ENCODE measurements around the gene CTNS. TPM values are rescaled to one million over a fixed set of nuclear protein-coding genes. Genes with fewer than 3 reads are reported as not detected.

The CTNS gene
- total and polyA plus RNA-seq, 2 experiments from 2014 or later = 26.0 to 28.1 TPM

DNA sequence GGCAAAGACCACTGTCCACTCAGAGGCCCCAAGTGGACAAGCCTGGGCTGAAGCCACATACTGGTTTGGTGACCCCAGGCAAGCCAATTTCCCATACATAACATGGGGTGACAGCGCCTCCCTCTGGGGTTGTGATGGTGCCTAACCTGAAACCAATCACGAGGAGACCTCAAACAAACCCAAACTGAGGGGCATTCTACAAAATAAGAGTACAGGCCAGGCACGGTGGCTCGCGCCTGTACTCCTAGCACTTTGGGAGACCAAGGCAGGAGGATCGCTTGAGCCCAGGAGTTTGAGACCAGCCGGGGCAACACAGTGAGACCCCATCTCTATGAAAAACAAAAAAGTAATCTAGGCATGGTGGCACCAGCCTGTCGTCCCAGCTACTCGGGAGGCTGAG lies 55.8 kb downstream of the CTNS start:
- DNase-seq (ENCODE audit: low spot score) = no peak
- Histone ChIP-seq H3K36me3 (replicated peaks; ENCODE audit: insufficient read depth, low read depth) (no peaks in the 10 kb centered on the region), H3K27ac (no peak overlapping the region), H3K79me2 (no peaks in the 10 kb centered on the region), H3K9me2 (replicated peaks; ENCODE audit: insufficient read depth) (no peaks in the 10 kb centered on the region), H3K9me3 (ENCODE audit: low read depth) (no peaks in the 10 kb centered on the region), H3K4me1 (ENCODE audit: insufficient read depth) (peaks cover 5% of the 10 kb centered on the region), H4K20me1 (ENCODE audit: insufficient read depth, poor library complexity, severe bottlenecking) (no peaks in the 10 kb centered on the region), H3K4me2 (no peak overlapping the region), H2AFZ (no peak overlapping the region), H3K4me3 (no peak overlapping the region), H3K27me3 (peaks cover 41% of the 10 kb centered on the region)
- WGBS (ENCODE audit: low lambda C conversion rate, missing lambda C conversion rate) = 88% methylated on average over 9 of the region's 9 CpGs
- TF ChIP-seq, protein P1, sequence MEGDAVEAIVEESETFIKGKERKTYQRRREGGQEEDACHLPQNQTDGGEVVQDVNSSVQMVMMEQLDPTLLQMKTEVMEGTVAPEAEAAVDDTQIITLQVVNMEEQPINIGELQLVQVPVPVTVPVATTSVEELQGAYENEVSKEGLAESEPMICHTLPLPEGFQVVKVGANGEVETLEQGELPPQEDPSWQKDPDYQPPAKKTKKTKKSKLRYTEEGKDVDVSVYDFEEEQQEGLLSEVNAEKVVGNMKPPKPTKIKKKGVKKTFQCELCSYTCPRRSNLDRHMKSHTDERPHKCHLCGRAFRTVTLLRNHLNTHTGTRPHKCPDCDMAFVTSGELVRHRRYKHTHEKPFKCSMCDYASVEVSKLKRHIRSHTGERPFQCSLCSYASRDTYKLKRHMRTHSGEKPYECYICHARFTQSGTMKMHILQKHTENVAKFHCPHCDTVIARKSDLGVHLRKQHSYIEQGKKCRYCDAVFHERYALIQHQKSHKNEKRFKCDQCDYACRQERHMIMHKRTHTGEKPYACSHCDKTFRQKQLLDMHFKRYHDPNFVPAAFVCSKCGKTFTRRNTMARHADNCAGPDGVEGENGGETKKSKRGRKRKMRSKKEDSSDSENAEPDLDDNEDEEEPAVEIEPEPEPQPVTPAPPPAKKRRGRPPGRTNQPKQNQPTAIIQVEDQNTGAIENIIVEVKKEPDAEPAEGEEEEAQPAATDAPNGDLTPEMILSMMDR (IDR thresholded peaks at IDR 0.05; ENCODE audit: poor library complexity) = no peak
- TF ChIP-seq EZH2phosphoT487 (IDR thresholded peaks at IDR 0.05; ENCODE audit: low read depth, severe bottlenecking, unreplicated experiment) (no peak), EZH2 (IDR thresholded peaks at IDR 0.05; ENCODE audit: borderline replicate concordance) (no peak)

DNA sequence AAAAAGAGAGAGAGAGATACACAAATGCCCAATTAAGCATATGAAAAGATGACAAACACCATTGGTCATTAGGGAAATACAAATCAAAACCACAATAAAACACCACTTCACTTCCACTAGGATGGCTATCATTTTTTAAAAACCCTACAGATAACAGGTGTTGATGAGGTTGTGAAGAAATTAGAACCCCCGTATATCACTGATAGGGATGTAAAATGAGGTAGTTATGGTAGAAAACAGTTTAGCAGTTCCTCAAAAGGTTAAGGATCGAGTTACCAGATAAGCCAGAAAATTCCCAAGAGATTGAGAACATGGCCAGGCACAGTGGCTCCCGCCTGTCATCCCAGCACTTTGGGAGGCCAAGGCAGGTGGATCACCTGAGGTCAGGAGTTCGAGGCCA lies 56.6 kb downstream of the CTNS start:
- no peak overlapping the region for H3K27ac ChIP-seq
- H2AFZ ChIP-seq = no peak overlapping the region
- no peak overlapping the region for H3K4me3 ChIP-seq
- TF ChIP-seq EZH2phosphoT487 (IDR thresholded peaks at IDR 0.05; ENCODE audit: low read depth, severe bottlenecking, unreplicated experiment) = no peak
- TF ChIP-seq EZH2 (IDR thresholded peaks at IDR 0.05; ENCODE audit: borderline replicate concordance) = no peak
- TF ChIP-seq, protein P1 (IDR thresholded peaks at IDR 0.05; ENCODE audit: poor library complexity) = no peak
- no peaks in the 10 kb centered on the region for H3K79me2 ChIP-seq
- no peaks in the 10 kb centered on the region for H3K9me2 ChIP-seq (replicated peaks; ENCODE audit: insufficient read depth)
- no peaks in the 10 kb centered on the region for H3K36me3 ChIP-seq (replicated peaks; ENCODE audit: insufficient read depth, low read depth)
- 64% methylated on average over 4 of the region's 4 CpGs for WGBS (ENCODE audit: low lambda C conversion rate, missing lambda C conversion rate)
- H3K4me2 ChIP-seq = no peak overlapping the region
- H3K9me3 ChIP-seq (ENCODE audit: low read depth) = no peaks in the 10 kb centered on the region
- H3K4me1 ChIP-seq (ENCODE audit: insufficient read depth) = peaks cover 5% of the 10 kb centered on the region
- H3K27me3 ChIP-seq = peaks cover 49% of the 10 kb centered on the region
- no peaks in the 10 kb centered on the region for H4K20me1 ChIP-seq (ENCODE audit: insufficient read depth, poor library complexity, severe bottlenecking)
- no peak for DNase-seq (ENCODE audit: low spot score)

DNA sequence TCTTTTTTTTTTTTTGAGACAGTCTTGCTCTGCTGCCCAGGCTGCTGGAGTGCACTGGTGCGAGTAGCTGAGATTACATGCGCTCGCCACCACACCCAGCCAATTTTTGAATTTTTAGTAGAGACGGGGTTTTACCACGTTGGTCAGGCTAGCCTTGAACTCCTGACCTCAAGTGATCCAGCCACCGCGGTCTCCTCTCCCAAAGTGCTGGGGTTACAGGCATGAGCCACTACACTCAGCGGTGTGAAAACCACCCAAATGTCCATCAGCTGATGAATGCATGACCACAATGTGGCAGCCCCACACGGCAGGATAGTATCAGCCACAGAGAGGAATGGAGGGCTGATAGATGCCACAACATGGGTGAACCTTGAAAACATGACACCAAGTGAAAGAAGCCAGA lies 57.3 kb downstream of the CTNS start:
- Histone ChIP-seq H3K4me1 (ENCODE audit: insufficient read depth) (peaks cover 5% of the 10 kb centered on the region), H3K4me2 (no peak overlapping the region), H3K9me3 (ENCODE audit: low read depth) (no peaks in the 10 kb centered on the region), H2AFZ (no peak overlapping the region), H3K4me3 (no peak overlapping the region), H3K9me2 (replicated peaks; ENCODE audit: insufficient read depth) (no peaks in the 10 kb centered on the region), H3K27ac (no peak overlapping the region), H3K79me2 (no peaks in the 10 kb centered on the region), H3K36me3 (replicated peaks; ENCODE audit: insufficient read depth, low read depth) (no peaks in the 10 kb centered on the region), H3K27me3 (peaks cover 52% of the 10 kb centered on the region), H4K20me1 (ENCODE audit: insufficient read depth, poor library complexity, severe bottlenecking) (no peaks in the 10 kb centered on the region)
- DNase-seq (ENCODE audit: low spot score) = no peak
- TF ChIP-seq, protein P1 (IDR thresholded peaks at IDR 0.05; ENCODE audit: poor library complexity) = no peak
- TF ChIP-seq EZH2 (IDR thresholded peaks at IDR 0.05; ENCODE audit: borderline replicate concordance) = no peak
- TF ChIP-seq EZH2phosphoT487 (IDR thresholded peaks at IDR 0.05; ENCODE audit: low read depth, severe bottlenecking, unreplicated experiment) = no peak
- 87% methylated on average over 9 of the region's 9 CpGs for WGBS (ENCODE audit: low lambda C conversion rate, missing lambda C conversion rate)
